ENCODE measurements around the gene TRIP6.

The TRIP6 gene

DNA sequence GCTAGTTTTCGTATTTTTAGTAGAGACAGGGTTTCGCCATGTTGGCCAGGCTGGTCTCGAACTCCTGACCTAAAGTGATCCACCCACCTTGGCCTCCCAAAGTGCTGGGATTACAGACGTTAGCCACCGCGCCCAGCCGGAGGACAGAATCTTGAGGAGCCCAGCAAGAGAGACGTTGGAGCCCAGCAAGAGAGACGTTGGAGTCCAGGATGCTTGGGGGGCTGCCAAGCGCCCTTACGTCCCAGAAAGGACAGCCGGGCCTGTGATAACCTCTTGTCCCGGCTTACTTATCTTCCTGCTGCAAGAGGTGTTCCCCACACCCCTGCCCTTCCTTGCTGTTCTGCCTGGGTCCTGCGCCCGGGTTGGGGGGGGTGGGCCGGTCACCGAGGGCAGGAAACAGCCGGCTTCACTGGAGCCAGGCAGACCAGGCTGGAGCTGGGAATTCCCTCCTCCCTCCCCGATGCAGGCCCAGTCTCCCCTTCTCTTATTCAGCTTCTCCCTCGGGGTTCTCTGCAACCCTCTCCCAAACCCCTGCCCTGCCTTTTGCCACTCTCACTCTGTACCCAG is 38.0 kb upstream of the TRIP6 start:
- H3K4me1 ChIP-seq = no peaks in the 10 kb centered on the region
- no peaks in the 10 kb centered on the region for H3K9me3 ChIP-seq (ENCODE audit: control insufficient read depth, low read length)
- H2AFZ ChIP-seq = no peak overlapping the region
- no peaks in the 10 kb centered on the region for H3K36me3 ChIP-seq (ENCODE audit: control insufficient read depth, insufficient read depth, low read length)
- H3K27ac ChIP-seq = peak overlapping the region; percentile 9
- no peaks in the 10 kb centered on the region for H3K79me2 ChIP-seq
- TF ChIP-seq, protein P1, sequence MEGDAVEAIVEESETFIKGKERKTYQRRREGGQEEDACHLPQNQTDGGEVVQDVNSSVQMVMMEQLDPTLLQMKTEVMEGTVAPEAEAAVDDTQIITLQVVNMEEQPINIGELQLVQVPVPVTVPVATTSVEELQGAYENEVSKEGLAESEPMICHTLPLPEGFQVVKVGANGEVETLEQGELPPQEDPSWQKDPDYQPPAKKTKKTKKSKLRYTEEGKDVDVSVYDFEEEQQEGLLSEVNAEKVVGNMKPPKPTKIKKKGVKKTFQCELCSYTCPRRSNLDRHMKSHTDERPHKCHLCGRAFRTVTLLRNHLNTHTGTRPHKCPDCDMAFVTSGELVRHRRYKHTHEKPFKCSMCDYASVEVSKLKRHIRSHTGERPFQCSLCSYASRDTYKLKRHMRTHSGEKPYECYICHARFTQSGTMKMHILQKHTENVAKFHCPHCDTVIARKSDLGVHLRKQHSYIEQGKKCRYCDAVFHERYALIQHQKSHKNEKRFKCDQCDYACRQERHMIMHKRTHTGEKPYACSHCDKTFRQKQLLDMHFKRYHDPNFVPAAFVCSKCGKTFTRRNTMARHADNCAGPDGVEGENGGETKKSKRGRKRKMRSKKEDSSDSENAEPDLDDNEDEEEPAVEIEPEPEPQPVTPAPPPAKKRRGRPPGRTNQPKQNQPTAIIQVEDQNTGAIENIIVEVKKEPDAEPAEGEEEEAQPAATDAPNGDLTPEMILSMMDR (IDR thresholded peaks at IDR 0.05) = no peak
- no peak overlapping the region for H3K4me3 ChIP-seq (ENCODE audit: low read depth, low read length)
- no peak overlapping the region for H3K4me2 ChIP-seq (ENCODE audit: low read length)
- no peak overlapping the region for H3K9ac ChIP-seq
- H3K27me3 ChIP-seq (ENCODE audit: control insufficient read depth, insufficient read depth, low read length) = no peaks in the 10 kb centered on the region

DNA sequence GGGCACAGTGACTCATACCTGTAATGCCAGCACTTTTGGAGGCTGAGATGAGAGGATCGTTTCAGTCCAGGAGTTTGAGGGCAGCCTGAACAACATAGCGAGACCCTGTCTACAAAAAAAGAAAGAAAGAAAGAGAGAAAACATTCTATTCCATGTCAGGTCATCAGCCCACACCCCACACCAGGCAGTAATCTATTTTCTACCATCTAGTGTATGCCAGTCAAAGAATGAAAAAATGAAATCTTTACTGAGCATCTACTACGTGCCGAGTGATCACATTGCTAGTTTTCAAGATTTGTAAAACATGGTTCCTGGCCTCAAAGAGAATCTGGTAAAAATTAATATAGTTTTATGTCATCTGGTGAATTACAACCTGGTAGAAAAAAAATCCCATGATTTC is 36.8 kb upstream of the TRIP6 start:
- TF ChIP-seq, protein P1 (IDR thresholded peaks at IDR 0.05) = no peak
- Histone ChIP-seq H3K36me3 (ENCODE audit: control insufficient read depth, insufficient read depth, low read length) (no peaks in the 10 kb centered on the region), H3K4me3 (ENCODE audit: low read depth, low read length) (no peak overlapping the region), H3K4me2 (ENCODE audit: low read length) (no peak overlapping the region), H3K9ac (no peak overlapping the region), H3K9me3 (ENCODE audit: control insufficient read depth, low read length) (no peaks in the 10 kb centered on the region), H3K79me2 (no peaks in the 10 kb centered on the region), H3K4me1 (no peaks in the 10 kb centered on the region), H3K27me3 (ENCODE audit: control insufficient read depth, insufficient read depth, low read length) (no peaks in the 10 kb centered on the region), H3K27ac (no peak overlapping the region), H2AFZ (no peak overlapping the region)

DNA sequence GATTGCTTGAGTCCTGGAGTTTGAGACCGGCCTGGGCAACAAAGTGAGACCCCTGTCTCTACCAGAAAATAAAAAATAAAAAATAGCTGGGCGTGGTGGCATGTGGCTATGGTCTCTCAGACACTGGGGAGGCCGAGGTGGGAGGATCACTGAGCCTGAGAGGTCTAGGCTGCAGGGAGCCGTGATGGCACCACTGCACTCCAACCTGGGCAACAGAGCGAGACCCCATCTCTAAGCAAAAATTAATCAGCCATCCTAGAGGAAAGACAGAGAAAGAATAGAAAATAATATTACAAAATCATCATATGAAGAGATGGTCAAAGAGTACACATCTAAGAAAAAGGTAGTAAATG is 34.9 kb upstream of the TRIP6 start:
- TF ChIP-seq, protein P1 (IDR thresholded peaks at IDR 0.05) = no peak
- Histone ChIP-seq H2AFZ (no peak overlapping the region), H3K9ac (no peak overlapping the region), H3K9me3 (ENCODE audit: control insufficient read depth, low read length) (no peaks in the 10 kb centered on the region), H3K27me3 (ENCODE audit: control insufficient read depth, insufficient read depth, low read length) (no peaks in the 10 kb centered on the region), H3K36me3 (ENCODE audit: control insufficient read depth, insufficient read depth, low read length) (no peaks in the 10 kb centered on the region), H3K27ac (no peak overlapping the region), H3K4me3 (ENCODE audit: low read depth, low read length) (no peak overlapping the region), H3K4me2 (ENCODE audit: low read length) (no peak overlapping the region), H3K79me2 (no peaks in the 10 kb centered on the region), H3K4me1 (peaks cover 9% of the 10 kb centered on the region)

DNA sequence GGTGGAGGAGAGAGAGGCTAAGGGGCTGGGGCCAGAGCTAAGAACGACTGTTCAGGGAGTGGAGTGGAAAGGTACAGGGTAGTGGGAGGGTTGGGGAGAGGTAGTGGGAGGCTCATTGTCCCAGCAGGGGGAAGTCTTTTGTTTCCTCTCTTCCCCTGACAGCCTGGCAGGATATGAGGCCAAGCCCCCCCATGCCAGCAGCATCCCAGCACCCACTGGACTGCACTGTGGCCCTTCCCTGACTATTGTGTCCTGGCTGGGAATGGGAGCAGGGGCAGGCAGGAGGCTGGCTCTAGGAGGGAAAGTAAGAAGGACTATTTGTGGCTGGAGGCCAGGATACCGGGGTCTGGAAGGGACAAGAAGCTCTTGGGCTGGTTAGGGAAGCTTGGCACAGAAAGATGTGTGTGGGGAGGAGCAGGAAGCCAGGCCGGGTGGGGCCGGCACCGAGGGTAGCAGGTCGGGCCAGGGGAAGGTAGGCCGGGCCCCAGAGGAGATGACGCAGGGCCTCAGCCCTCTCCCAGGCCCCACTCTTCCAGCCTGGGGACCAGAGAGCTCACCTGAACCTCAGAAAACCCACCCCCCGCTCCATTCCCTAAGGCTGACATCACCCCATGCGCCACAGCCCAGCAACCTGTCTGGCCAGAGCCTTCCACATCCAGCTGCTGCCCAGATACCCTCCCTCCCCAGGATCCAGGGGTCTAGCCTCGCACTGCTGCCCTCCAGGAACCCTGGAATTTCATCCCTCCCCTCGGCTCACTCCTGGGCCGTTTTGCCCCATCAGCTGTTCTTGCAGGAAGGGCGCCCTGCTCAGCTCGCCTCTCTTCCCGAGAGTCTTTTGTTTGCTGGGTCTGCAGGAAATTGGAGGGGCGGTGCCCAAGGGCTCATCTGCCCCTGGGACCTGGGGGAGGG is 31.0 kb upstream of the TRIP6 start:
- TF ChIP-seq, protein P1 (IDR thresholded peaks at IDR 0.05) = no peak
- peak overlapping the region; percentile 89 for H3K27ac ChIP-seq
- peak overlapping the region; percentile 96 for H2AFZ ChIP-seq
- H3K9me3 ChIP-seq (ENCODE audit: control insufficient read depth, low read length) = no peaks in the 10 kb centered on the region
- no peak overlapping the region for H3K9ac ChIP-seq
- H3K27me3 ChIP-seq (ENCODE audit: control insufficient read depth, insufficient read depth, low read length) = no peaks in the 10 kb centered on the region
- no peaks in the 10 kb centered on the region for H3K79me2 ChIP-seq
- H3K36me3 ChIP-seq (ENCODE audit: control insufficient read depth, insufficient read depth, low read length) = no peaks in the 10 kb centered on the region
- H3K4me3 ChIP-seq (ENCODE audit: low read depth, low read length) = peak overlapping the region; percentile 43
- peak overlapping the region; percentile 90 for H3K4me2 ChIP-seq (ENCODE audit: low read length)
- H3K4me1 ChIP-seq = peaks cover 9% of the 10 kb centered on the region

DNA sequence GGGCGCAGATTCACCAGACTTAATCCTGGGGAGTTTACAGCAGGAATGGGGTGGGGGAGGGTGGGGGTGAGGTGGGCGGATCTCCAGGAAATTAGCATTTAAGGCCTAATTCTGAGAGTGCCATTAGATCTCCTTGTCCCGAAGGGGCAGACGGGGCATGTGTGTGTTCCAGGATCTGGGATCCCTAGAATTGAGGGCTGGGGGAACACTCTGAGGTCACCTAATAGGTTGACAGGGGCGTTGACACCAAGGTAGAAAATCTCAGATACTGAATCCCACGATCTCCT is 30.4 kb upstream of the TRIP6 start:
- peaks cover 9% of the 10 kb centered on the region for H3K4me1 ChIP-seq
- no peaks in the 10 kb centered on the region for H3K79me2 ChIP-seq
- peak overlapping the region; percentile 96 for H2AFZ ChIP-seq
- H3K36me3 ChIP-seq (ENCODE audit: control insufficient read depth, insufficient read depth, low read length) = no peaks in the 10 kb centered on the region
- peak overlapping the region; percentile 90 for H3K4me2 ChIP-seq (ENCODE audit: low read length)
- TF ChIP-seq, protein P1 (IDR thresholded peaks at IDR 0.05) = no peak
- H3K9ac ChIP-seq = peak overlapping the region; percentile 34
- peak overlapping the region; percentile 58 for H3K4me3 ChIP-seq (ENCODE audit: low read depth, low read length)
- H3K27me3 ChIP-seq (ENCODE audit: control insufficient read depth, insufficient read depth, low read length) = no peaks in the 10 kb centered on the region
- H3K9me3 ChIP-seq (ENCODE audit: control insufficient read depth, low read length) = no peaks in the 10 kb centered on the region
- peak overlapping the region; percentile 89 for H3K27ac ChIP-seq

All from parathyroid adenoma (tissue), 2 donors.